ENCODE results near the gene ASRGL1. TPM values are rescaled to one million over a fixed set of nuclear protein-coding genes. Genes with fewer than 3 reads are reported as not detected.

The ASRGL1 gene
- total RNA-seq, 1 experiment from 2014 or later: 31.1 TPM

GRCh38 chr11:62298975-62299374 is 38.3 kb upstream of the ASRGL1 start, which contains the start of gene SCGB1D4:
Gene SCGB1D4, minus strand, starts transcription at chr11:62299075. Its CDS starts 65 bp downstream, at chr11:62299010.
- no peak within 1 kb of the TSS for H3K56ac ChIP-seq (ENCODE audit: insufficient read length, low read depth, low read length)
- no peak within 1 kb of the TSS for H4K91ac ChIP-seq (ENCODE audit: insufficient read length, low read depth, low read length)
- H3K23ac ChIP-seq (ENCODE audit: insufficient read length, low read depth, low read length): no peak within 1 kb of the TSS
- no peaks in the 10 kb centered on the region for H3K79me2 ChIP-seq (ENCODE audit: insufficient read depth, low read length)
- no peak within 1 kb of the TSS for H2BK5ac ChIP-seq (ENCODE audit: insufficient read length, low read length)
- H2AFZ ChIP-seq (ENCODE audit: low read length): no peak within 1 kb of the TSS
- no peak for DNase-seq
- H4K8ac ChIP-seq (replicated peaks; ENCODE audit: insufficient read length, low read depth, low read length): no peak within 1 kb of the TSS
- no peak within 1 kb of the TSS for H2AK5ac ChIP-seq (ENCODE audit: insufficient read length, low read length)
- no peak for TF ChIP-seq CTCF (conservative IDR thresholded peaks at IDR 0.05)
- H3K18ac ChIP-seq (ENCODE audit: insufficient read length, low read depth, low read length): no peak within 1 kb of the TSS
- no peak within 1 kb of the TSS; the same call in 1 of the 2 replicates for H3K14ac ChIP-seq (ENCODE audit: insufficient read depth, low read length)
- no peaks in the 10 kb centered on the region for H3K4me1 ChIP-seq (ENCODE audit: insufficient read depth, low read length)
- no peaks in the 10 kb centered on the region for H4K20me1 ChIP-seq (ENCODE audit: control insufficient read depth, insufficient read depth, insufficient read length)
- no peak within 1 kb of the TSS for H3K4ac ChIP-seq (ENCODE audit: low read depth, low read length)
- H3T11ph ChIP-seq (ENCODE audit: low read length): no peak within 1 kb of the TSS
- H3K27ac ChIP-seq (ENCODE audit: insufficient read length, low read depth, low read length): no peak within 1 kb of the TSS
- no peaks in the 10 kb centered on the region for H3K9me3 Mint-ChIP-seq
- H2BK12ac ChIP-seq (ENCODE audit: insufficient read length, low read depth, low read length): no peak within 1 kb of the TSS
- peaks cover 21% of the 10 kb centered on the region for H3K27me3 Mint-ChIP-seq (ENCODE audit: low read depth)
- no peak within 1 kb of the TSS for H2BK120ac ChIP-seq (ENCODE audit: low read depth, low read length, poor library complexity, severe bottlenecking)
- no peaks in the 10 kb centered on the region for H3K23me2 ChIP-seq (ENCODE audit: insufficient read length, low read depth, low read length, poor library complexity, severe bottlenecking)
- no peaks in the 10 kb centered on the region for H3K79me1 ChIP-seq (ENCODE audit: insufficient read depth, low read depth, low read length, poor library complexity, severe bottlenecking)
- no peak within 1 kb of the TSS for H3K27ac Mint-ChIP-seq
- no peaks in the 10 kb centered on the region for H3K27me3 ChIP-seq (ENCODE audit: insufficient read depth, low read length)
- no peak within 1 kb of the TSS for H3K4me2 ChIP-seq (ENCODE audit: insufficient read depth, insufficient read length, low read length)
- H2BK15ac ChIP-seq (ENCODE audit: low read depth, low read length): no peak within 1 kb of the TSS
- no peak within 1 kb of the TSS for H3K4me3 Mint-ChIP-seq
- H3K9ac ChIP-seq (ENCODE audit: extremely low read depth, insufficient read length, low read length): no peak within 1 kb of the TSS
- no peaks in the 10 kb centered on the region for H3K9me3 ChIP-seq (ENCODE audit: control insufficient read depth, low read depth, low read length)
- H4K5ac ChIP-seq (ENCODE audit: insufficient read length, low read depth, low read length): no peak within 1 kb of the TSS
- no peaks in the 10 kb centered on the region for H3K4me1 Mint-ChIP-seq
- no peaks in the 10 kb centered on the region for H3K36me3 Mint-ChIP-seq (ENCODE audit: insufficient read depth in 1 of 3, low read depth in 3 of 3)
- no CpG with 5 or more reads among the region's 7 CpGs for WGBS (ENCODE audit: extremely low coverage, insufficient read length, low lambda C conversion rate)
- no peak within 1 kb of the TSS for H2BK20ac ChIP-seq (ENCODE audit: low read depth, low read length, poor library complexity, severe bottlenecking)
